Activated T-cell treated with anti-CD3 and anti-CD28 coated beads, Interleukin-2, amount 50 U/mL, for 24 hours (primary cell): ENCODE results near the gene DOK1.
A peak's percentile ranks its signal among the peaks of the same experiment; 100 is the strongest.

Experiments used
- DNase-seq: peaks from one replicate; pipeline ENCODE4 v3.0.0-alpha.2; 2020
- H3K27ac Mint-ChIP-seq: 2 replicates; pipeline ENCODE4 v1.8.0; 2020; ENCODE audit warnings: mild to moderate bottlenecking, mixed read lengths
- H3K27me3 Mint-ChIP-seq: 2 replicates; pipeline ENCODE4 v1.8.0; 2020; ENCODE audit warnings: mixed read lengths
- H3K36me3 Mint-ChIP-seq: 2 replicates; pipeline ENCODE4 v1.8.0; 2020; ENCODE audit warnings: low read depth, mixed read lengths
- H3K4me1 Mint-ChIP-seq: 2 replicates; pipeline ENCODE4 v1.8.0; 2020; ENCODE audit warnings: low read depth, mixed read lengths
- H3K4me3 Mint-ChIP-seq: 2 replicates; pipeline ENCODE4 v1.8.0; 2020; ENCODE audit warnings: mild to moderate bottlenecking, moderate library complexity, mixed read lengths
- H3K9me3 Mint-ChIP-seq: 2 replicates; pipeline ENCODE4 v1.8.0; 2020; ENCODE audit warnings: mixed read lengths

The DOK1 gene

GRCh38 chr2:74515981-74516633, 38.4 kb upstream of the DOK1 start:
- Mint-ChIP-seq H3K4me3 (peak overlapping the region; percentile 48), H3K27me3 (peaks cover 87% of the 10 kb centered on the region), H3K9me3 (no peaks in the 10 kb centered on the region), H3K36me3 (no peaks in the 10 kb centered on the region), H3K27ac (no peak overlapping the region), H3K4me1 (peaks cover 26% of the 10 kb centered on the region)
- DNase-seq: peak; percentile 87

GRCh38 chr2:74516650-74517049, 37.9 kb upstream of the DOK1 start:
- Mint-ChIP-seq H3K36me3 (no peaks in the 10 kb centered on the region), H3K27ac (no peak overlapping the region), H3K27me3 (peaks cover 81% of the 10 kb centered on the region), H3K9me3 (no peaks in the 10 kb centered on the region), H3K4me3 (peak overlapping the region; percentile 48), H3K4me1 (peaks cover 25% of the 10 kb centered on the region)
- no peak for DNase-seq

- H3K27ac Mint-ChIP-seq: no peak overlapping the region
- no peak overlapping the region for H3K4me3 Mint-ChIP-seq
- H3K9me3 Mint-ChIP-seq: no peaks in the 10 kb centered on the region
- H3K36me3 Mint-ChIP-seq: peaks cover 26% of the 10 kb centered on the region
- H3K4me1 Mint-ChIP-seq: peaks cover 14% of the 10 kb centered on the region
- no peak for DNase-seq
- H3K27me3 Mint-ChIP-seq: peaks cover 33% of the 10 kb centered on the region
Observed at GRCh38 chr2:74522516-74522915, 32.0 kb upstream of the DOK1 start.

DNA sequence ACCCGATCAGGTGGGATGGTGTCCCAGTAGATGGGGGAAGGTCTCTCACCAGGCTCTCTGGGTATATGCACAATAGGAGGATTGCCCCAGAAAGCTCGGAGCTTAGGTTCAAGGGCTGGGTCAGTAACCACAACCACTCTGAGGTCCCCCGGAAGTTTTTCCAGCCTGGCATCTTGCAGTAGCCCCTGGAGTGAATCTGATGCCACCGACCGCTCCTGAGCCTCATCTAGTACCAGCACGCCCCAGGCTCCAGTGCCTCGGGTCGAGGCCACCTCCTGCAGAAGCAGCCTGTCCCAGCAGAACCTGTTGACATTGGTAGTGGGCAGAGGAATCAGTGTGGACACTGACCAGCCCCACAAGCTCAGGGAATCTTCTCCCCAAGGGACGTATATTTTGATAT, 30.5 kb upstream of the DOK1 start:
- Mint-ChIP-seq H3K4me1 (peaks cover 23% of the 10 kb centered on the region), H3K36me3 (peaks cover 41% of the 10 kb centered on the region), H3K4me3 (no peak overlapping the region), H3K27me3 (peaks cover 18% of the 10 kb centered on the region), H3K27ac (no peak overlapping the region), H3K9me3 (no peaks in the 10 kb centered on the region)
- DNase-seq: no peak

DNA sequence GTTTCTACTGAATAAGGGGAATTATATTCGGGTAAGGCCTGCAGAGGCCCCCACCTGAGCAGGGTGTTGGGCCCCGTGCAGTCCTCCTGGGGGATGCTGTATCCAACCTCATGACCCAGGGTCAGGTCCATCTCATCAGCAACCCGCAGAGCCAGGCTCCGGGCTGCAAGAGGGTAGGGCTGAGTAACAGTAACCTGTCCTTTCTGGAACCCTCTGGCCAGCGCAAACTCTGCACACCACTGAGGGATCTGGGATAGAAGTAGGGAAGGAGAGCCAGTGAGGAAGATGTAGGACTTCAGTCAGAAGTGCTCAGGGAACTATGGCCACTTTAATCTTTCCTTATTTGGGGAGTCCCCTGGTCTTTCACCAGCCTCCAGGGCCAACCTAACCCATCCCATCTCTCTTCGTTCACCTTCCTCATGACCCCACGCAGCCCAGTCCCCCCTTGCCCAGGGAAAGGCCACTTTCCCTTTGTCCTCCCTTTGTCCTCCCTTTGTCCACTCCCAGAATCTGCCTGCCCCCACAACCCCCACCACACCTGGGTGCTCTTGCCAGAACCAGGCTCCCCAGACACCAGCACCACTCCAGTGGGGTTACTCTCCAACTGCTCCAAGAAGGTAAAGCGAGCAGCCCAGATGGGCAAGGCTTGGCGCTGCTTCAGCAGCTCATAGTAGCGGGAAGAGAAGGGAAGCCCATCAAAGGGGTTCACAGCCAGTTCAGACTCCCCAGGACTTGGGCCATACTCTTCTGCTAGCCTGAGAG, 29.4 kb upstream of the DOK1 start:
- no peak for DNase-seq
- Mint-ChIP-seq H3K9me3 (no peaks in the 10 kb centered on the region), H3K4me3 (no peak overlapping the region), H3K36me3 (peaks cover 46% of the 10 kb centered on the region), H3K27ac (peak overlapping the region; percentile 38), H3K27me3 (peaks cover 7% of the 10 kb centered on the region), H3K4me1 (peaks cover 23% of the 10 kb centered on the region)

DNA sequence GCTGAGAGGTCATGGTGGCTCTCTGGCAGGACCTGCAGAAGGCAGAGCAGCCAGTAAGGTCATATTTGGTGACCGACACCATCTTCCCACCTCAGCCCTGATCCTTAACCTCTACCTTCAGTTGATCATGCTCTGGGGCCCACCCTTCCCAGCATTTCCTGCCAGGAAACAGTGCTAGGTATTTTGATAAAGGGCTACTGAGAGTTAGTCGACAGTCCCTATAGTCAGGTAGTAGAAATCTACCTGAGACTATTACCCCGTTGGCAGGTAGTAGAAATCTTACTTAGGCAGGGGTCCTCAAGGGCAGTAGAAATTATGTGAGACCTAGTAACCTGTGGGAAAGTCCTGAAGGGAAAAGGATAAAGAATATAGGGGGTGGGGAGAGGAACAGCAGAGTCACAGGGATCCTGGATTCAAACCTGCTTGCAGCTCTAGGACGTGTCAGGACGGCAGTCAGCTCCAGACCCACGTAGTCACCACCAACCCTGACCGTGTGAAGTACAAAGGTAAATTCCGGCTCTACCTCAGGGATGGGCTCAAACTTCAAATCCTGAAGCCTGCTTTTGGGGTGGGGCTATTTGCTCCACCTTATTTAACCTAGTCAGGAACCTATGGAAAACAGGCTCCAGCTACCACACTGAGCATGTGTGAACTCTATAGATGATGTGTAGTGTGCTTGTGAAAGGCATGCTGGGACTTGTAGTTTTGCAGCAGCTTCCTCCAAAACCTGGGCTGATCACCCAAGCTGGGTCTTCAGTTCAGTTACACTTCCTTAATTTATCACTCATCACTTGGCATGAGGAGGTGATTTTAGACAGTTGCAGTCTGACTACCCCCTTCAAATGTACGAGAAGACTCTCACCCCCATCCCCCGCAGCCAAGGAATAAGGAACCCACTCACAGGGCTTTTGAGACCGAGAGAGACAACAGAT, 28.5 kb upstream of the DOK1 start, which contains the start of gene DQX1:
TSS of gene DQX1 (minus strand) at position 515 of the 932 bp plus-strand sequence. CDS start at position 13, 502 bp downstream.
- Mint-ChIP-seq H3K27ac (peak within 1 kb of the TSS; percentile 38), H3K36me3 (peaks cover 53% of the 10 kb centered on the region), H3K27me3 (no peaks in the 10 kb centered on the region), H3K4me1 (peaks cover 27% of the 10 kb centered on the region), H3K9me3 (no peaks in the 10 kb centered on the region), H3K4me3 (peak within 1 kb of the TSS; percentile 47)
- no peak for DNase-seq

- Mint-ChIP-seq H3K27me3 (no peaks in the 10 kb centered on the region), H3K4me1 (peaks cover 34% of the 10 kb centered on the region), H3K27ac (peak overlapping the region; percentile 33), H3K36me3 (peaks cover 60% of the 10 kb centered on the region), H3K4me3 (peak overlapping the region; percentile 10), H3K9me3 (no peaks in the 10 kb centered on the region)
- DNase-seq: no peak
Observed at GRCh38 chr2:74526649-74527230, 27.8 kb upstream of the DOK1 start.

DNA sequence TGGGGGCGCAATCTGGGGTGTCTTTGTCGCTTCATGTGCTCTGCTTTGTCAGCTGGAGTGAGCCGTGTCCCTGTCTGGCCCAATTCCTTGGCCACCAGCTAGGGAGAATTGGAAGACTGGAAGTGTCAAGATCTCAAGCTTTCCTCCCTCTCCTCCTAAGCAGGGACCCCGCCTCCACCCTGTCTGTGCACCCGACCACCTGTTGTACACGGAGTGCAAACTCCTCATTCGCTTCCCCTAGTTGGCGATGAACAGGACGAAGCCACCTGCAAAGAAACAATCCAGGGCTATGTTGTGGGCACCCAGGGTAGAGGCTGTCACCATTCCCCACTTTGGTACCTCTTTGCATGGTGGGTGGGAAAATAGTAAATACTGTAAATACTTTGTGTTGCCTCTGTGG, 26.8 kb upstream of the DOK1 start:
- Mint-ChIP-seq H3K4me3 (peak overlapping the region; percentile 100), H3K9me3 (no peaks in the 10 kb centered on the region), H3K4me1 (peaks cover 40% of the 10 kb centered on the region), H3K27me3 (no peaks in the 10 kb centered on the region), H3K27ac (peak overlapping the region; percentile 99), H3K36me3 (peaks cover 70% of the 10 kb centered on the region)
- no peak for DNase-seq

- H3K36me3 Mint-ChIP-seq: peaks cover 79% of the 10 kb centered on the region
- no peaks in the 10 kb centered on the region for H3K27me3 Mint-ChIP-seq
- H3K27ac Mint-ChIP-seq: peak overlapping the region; percentile 99
- no peak for DNase-seq
- H3K4me3 Mint-ChIP-seq: peak overlapping the region; percentile 100
- peaks cover 40% of the 10 kb centered on the region for H3K4me1 Mint-ChIP-seq
- no peaks in the 10 kb centered on the region for H3K9me3 Mint-ChIP-seq
Observed at GRCh38 chr2:74528600-74529356, 25.7 kb upstream of the DOK1 start.

- Mint-ChIP-seq H3K9me3 (no peaks in the 10 kb centered on the region), H3K4me1 (peaks cover 40% of the 10 kb centered on the region), H3K27ac (peak within 1 kb of the TSS; percentile 99), H3K4me3 (peak within 1 kb of the TSS; percentile 100), H3K36me3 (peaks cover 82% of the 10 kb centered on the region), H3K27me3 (no peaks in the 10 kb centered on the region)
- peak; percentile 94 for DNase-seq
Observed at GRCh38 chr2:74529357-74530238, 24.9 kb upstream of the DOK1 start, which contains the start of the genes AUP1 and HTRA2. AUP1 (minus strand) TSS chr2:74529706; CDS start chr2:74529629, 77 bp downstream. HTRA2 (plus strand) TSS chr2:74529933; CDS start chr2:74530007, 74 bp downstream.

- Mint-ChIP-seq H3K36me3 (peaks cover 76% of the 10 kb centered on the region), H3K9me3 (no peaks in the 10 kb centered on the region), H3K4me1 (peaks cover 40% of the 10 kb centered on the region), H3K4me3 (peak overlapping the region; percentile 100), H3K27ac (peak overlapping the region; percentile 99), H3K27me3 (no peaks in the 10 kb centered on the region)
- DNase-seq: peak; percentile 68
Observed at GRCh38 chr2:74530239-74531187, 24.0 kb upstream of the DOK1 start.

GRCh38 chr2:74531666-74532065, 22.9 kb upstream of the DOK1 start:
- Mint-ChIP-seq H3K27ac (peak overlapping the region; percentile 99), H3K4me3 (peak overlapping the region; percentile 100)
- no peak for DNase-seq

More at GRCh38 chr2:74531666-74532065, 22.9 kb upstream of the DOK1 start:
- H3K4me1 Mint-ChIP-seq: peaks cover 35% of the 10 kb centered on the region
- H3K27me3 Mint-ChIP-seq: no peaks in the 10 kb centered on the region
- no peaks in the 10 kb centered on the region for H3K9me3 Mint-ChIP-seq
- H3K36me3 Mint-ChIP-seq: peaks cover 65% of the 10 kb centered on the region
